Measurements from ENCODE around the gene CFI. TPM values are rescaled to one million over a fixed set of nuclear protein-coding genes. Genes with fewer than 3 reads are reported as not detected.
"Not testable (repeated sequence)": the region's sequence is repeated elsewhere in the genome, so short reads cannot be mapped to it uniquely, and the experiment has no call there.

The CFI gene
- total RNA-seq, 1 experiment from 2014 or later, result not detected

GRCh38 chr4:109810552-109811387 lies 9.0 kb upstream of the CFI start:
- DNase-seq, result no peak
- H3K4me3 ChIP-seq, result no peak overlapping the region
- no peaks in the 10 kb centered on the region for H3K36me3 ChIP-seq

GRCh38 chr4:109809655-109810054 lies 7.9 kb upstream of the CFI start:
- Histone ChIP-seq H3K27me3 (no peaks in the 10 kb centered on the region), H3K4me3 (no peak overlapping the region), H3K36me3 (no peaks in the 10 kb centered on the region), H3K9me3 (no peaks in the 10 kb centered on the region)
- no peak for DNase-seq

More at GRCh38 chr4:109810552-109811387, 9.0 kb upstream of the CFI start:
- no peaks in the 10 kb centered on the region for H3K27me3 ChIP-seq
- no peaks in the 10 kb centered on the region for H3K9me3 ChIP-seq

GRCh38 chr4:109803924-109804571 lies 2.2 kb upstream of the CFI start:
- no peak for DNase-seq
- H3K9me3 ChIP-seq, result no peaks in the 10 kb centered on the region
- H3K27me3 ChIP-seq, result no peaks in the 10 kb centered on the region
- no peak overlapping the region for H3K4me3 ChIP-seq
- H3K36me3 ChIP-seq, result no peaks in the 10 kb centered on the region

GRCh38 chr4:109801099-109801789 lies 555 bp downstream of the CFI start:
- DNase-seq, result no peak
- Histone ChIP-seq H3K27me3 (no peaks in the 10 kb centered on the region), H3K9me3 (no peaks in the 10 kb centered on the region), H3K4me3 (no peak overlapping the region), H3K36me3 (no peaks in the 10 kb centered on the region)

GRCh38 chr4:109798866-109799265 lies 2.9 kb downstream of the CFI start:
- Histone ChIP-seq H3K9me3 (no peaks in the 10 kb centered on the region), H3K4me3 (no peak overlapping the region), H3K27me3 (no peaks in the 10 kb centered on the region), H3K36me3 (no peaks in the 10 kb centered on the region)
- DNase-seq, result no peak

DNA sequence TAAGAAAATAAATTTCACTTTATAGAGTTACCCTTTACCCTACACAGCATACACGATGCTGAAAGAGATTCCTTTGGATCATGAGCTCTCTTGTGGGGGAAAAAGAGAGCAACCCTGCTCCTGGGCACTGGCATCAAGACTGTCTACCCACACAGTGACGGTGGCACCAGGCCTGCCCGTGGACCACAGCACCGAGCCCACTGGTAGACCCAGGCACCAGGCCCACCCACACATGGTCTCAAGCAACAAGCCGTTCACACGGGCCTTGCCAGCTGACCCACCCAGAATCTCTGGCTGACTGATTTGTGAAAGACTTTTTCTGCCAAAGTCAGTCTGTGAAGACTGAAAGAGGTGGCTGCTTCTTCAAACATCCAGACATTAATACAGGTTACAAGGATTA lies 6.7 kb downstream of the CFI start:
- DNase-seq, result no peak
- Histone ChIP-seq H3K4me3 (no peak overlapping the region), H3K27me3 (no peaks in the 10 kb centered on the region), H3K36me3 (no peaks in the 10 kb centered on the region), H3K9me3 (no peaks in the 10 kb centered on the region)

DNA sequence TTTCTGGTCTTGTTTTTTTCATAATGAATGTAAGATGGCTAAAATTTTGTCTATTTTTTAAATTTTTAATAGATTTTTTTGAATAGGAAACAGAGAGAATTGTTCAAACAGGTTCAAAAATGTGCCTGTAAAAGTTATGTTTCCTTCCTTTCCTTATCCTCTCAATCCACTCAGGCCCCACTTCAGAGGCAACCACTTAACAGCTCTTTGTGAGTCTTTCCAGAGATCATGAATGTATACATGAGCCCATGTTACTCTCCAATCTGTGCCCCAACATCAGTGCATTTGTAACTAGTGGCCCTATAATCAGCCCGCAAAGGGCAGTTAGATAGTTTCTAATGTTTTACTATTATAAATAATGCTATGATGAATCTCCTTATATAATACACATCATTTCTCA lies 14.0 kb downstream of the CFI start:
- Histone ChIP-seq H3K36me3 (no peaks in the 10 kb centered on the region), H3K9me3 (no peaks in the 10 kb centered on the region), H3K4me3 (no peak overlapping the region), H3K27me3 (no peaks in the 10 kb centered on the region)
- DNase-seq, result no peak

DNA sequence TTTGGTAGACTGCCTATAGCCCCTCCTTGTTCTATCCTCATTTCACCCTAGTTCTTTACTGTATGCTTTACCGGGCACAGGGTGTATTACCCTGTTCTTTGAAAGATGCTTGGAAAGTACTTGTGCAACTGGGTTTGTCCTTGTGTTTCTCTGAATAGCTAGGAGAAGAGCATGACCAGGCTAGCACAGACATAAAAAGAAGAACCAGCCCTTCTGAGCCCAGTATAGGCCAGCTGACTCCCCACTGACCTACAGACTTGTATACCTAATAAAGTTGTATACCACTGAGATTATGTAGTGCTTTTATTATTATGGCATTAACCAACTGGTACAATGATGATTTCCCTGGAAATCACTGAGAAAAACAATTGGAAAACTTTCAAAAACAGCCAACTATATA lies 15.0 kb downstream of the CFI start:
- DNase-seq, result no peak
- no peak overlapping the region for H3K4me3 ChIP-seq

DNA sequence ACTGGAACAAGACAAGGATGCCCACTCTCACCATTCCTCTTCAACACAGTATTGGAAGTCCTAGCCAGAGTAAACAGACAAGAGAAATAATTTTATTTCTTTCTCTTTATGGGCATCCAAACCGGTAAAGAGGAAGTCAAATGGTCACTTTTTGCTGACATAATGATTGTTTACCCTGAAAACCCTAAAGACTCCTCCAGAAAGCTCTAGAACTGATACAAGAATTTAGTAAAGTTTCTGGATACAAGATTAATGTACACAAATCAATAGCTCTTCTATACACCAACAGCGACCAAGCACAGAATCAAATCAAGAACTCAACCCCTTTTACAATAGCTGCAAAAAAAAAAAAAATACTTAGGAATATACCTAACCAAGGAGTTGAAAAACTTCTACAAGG lies 19.7 kb downstream of the CFI start:
- H3K9me3 ChIP-seq, H3K36me3 ChIP-seq, H3K4me3 ChIP-seq, H3K27me3 ChIP-seq, DNase-seq: not testable (repeated sequence)

More for the DNA sequence above, 15.0 kb downstream of the CFI start:
- H3K27me3 ChIP-seq, result no peaks in the 10 kb centered on the region
- no peaks in the 10 kb centered on the region for H3K36me3 ChIP-seq
- H3K9me3 ChIP-seq, result no peaks in the 10 kb centered on the region

DNA sequence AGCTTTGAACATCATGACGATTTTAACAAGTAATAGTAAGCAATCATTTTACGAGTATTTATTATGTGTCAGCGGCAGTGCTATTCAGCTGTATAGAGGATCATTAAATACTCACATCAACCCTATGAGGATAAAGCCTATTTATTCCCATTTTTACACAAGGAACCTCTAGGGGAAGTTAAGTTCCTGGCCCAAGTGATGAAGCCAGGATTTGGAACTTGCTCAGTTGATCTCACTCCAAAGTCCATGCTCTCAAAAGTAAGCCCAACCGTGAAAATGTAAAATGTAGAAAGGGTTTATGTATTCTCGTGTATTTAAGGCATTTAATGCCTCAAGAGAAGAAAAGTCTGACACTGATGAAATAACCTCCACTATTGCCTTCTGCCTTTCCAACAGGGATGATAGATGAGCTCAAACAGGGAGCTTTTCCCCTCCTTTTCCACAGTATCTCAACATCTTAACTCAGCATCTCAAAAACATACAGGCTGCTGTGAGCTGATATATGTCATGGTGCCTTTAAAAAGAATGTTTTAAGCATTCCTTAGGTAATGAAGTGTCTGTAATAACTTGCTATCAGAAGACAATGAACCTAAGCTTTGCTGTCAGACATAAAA lies 36.9 kb downstream of the CFI start:
- Histone ChIP-seq H3K9me3 (no peaks in the 10 kb centered on the region), H3K36me3 (no peaks in the 10 kb centered on the region), H3K4me3 (no peak overlapping the region), H3K27me3 (no peaks in the 10 kb centered on the region)
- DNase-seq, result no peak

DNA sequence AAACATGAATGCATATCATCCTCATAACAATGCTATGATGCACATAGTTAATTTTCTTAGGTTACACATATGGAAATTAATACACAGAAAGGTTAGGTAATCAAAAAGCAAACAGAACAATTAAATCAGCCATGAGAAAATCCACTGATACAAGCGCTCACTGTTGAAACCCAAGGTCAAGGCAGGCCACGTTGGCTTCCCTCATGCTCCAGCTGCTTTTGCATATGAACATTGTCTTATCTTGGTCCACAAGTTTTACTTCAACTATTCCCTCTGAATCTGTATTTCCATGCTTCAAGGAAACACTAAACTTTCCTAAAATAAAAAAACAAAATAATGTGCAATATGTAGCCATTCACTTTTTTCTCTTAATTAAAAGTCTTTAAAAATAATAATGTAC lies 37.4 kb downstream of the CFI start:
- H3K36me3 ChIP-seq, result no peaks in the 10 kb centered on the region
- DNase-seq, result no peak
- no peaks in the 10 kb centered on the region for H3K27me3 ChIP-seq
- no peaks in the 10 kb centered on the region for H3K9me3 ChIP-seq
- H3K4me3 ChIP-seq, result no peak overlapping the region

- no peak for DNase-seq
- no peaks in the 10 kb centered on the region for H3K36me3 ChIP-seq
- H3K27me3 ChIP-seq, result no peaks in the 10 kb centered on the region
- no peak overlapping the region for H3K4me3 ChIP-seq
- H3K9me3 ChIP-seq, result no peaks in the 10 kb centered on the region
Measured at GRCh38 chr4:109760682-109761081, 41.1 kb downstream of the CFI start.

- no peak for DNase-seq
- Histone ChIP-seq H3K4me3 (no peak overlapping the region), H3K9me3 (no peaks in the 10 kb centered on the region), H3K27me3 (no peaks in the 10 kb centered on the region), H3K36me3 (no peaks in the 10 kb centered on the region)
Measured at GRCh38 chr4:109755656-109756055, 46.1 kb downstream of the CFI start.

DNA sequence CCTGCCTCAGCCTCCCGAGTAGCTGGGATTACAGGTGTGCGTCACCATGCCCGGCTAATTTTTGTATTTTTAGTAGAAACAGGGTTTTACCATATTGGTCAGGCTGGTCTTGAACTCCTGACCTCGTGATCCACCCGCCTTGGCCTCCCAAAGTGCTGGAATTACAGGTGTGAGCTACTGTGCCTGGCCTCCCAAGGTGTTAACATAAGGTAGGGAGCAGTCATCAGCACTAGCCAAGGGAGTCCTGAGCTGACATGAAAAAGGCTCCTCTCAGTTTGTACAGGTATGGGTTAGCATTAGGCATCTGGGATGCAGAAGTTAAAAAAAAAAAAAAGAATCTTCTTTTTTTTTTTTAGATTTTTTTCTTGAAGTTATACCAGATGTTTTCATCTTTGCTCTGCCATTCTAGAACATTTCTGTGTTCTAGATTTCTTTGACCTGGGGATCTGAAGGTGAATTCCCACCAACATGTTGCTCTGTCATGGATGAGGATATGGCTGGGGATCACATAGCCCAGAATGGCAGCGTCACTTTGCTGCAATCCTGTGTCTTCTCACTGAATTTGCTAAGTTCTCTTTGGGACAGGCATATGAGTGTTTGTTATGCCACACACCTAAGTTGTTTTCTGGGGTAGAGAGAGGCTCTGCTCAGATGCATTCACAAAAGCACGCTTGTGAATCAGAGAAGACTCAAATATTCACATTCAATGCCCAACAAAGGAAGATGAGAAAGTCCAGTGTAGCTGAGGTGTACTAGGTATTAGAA lies 47.5 kb downstream of the CFI start:
- no peak for DNase-seq
- Histone ChIP-seq H3K4me3 (no peak overlapping the region), H3K9me3 (no peaks in the 10 kb centered on the region), H3K27me3 (no peaks in the 10 kb centered on the region), H3K36me3 (no peaks in the 10 kb centered on the region)

GRCh38 chr4:109752525-109752924 lies 49.3 kb downstream of the CFI start:
- Histone ChIP-seq H3K36me3 (no peaks in the 10 kb centered on the region), H3K9me3 (no peaks in the 10 kb centered on the region), H3K27me3 (no peaks in the 10 kb centered on the region), H3K4me3 (no peak overlapping the region)
- no peak for DNase-seq

DNA sequence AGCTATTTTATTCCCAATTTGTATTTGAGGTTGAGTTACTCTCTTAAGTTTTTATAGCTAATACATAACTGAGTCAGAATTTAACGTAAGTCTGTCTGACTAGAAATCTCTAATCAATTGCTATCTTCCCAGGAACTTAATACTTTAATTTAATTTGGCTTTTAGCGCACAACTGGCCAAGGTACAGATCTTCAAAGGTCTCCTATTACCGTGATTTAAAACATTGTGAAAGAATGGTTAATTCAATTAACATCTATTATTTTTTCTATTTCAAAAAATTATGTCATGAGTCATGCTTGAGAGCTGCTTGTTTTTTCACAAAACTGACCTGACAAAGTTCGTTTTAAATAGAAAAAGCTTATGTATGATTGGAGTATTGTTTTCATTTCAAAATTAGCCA lies 49.9 kb downstream of the CFI start:
- no peaks in the 10 kb centered on the region for H3K27me3 ChIP-seq
- H3K36me3 ChIP-seq, result no peaks in the 10 kb centered on the region
- no peak overlapping the region for H3K4me3 ChIP-seq
- no peaks in the 10 kb centered on the region for H3K9me3 ChIP-seq
- DNase-seq, result no peak
